K562 (cell line): ENCODE measurements around the gene RNASEH2C. TPM values are rescaled to one million over a fixed set of nuclear protein-coding genes. Genes with fewer than 3 reads are reported as not detected.

Experiments
- ATAC-seq: fragments of 200-7000 bp; cut with Tn5 transposase; 3 replicates; pipeline ENCODE4 v1.9.1; 2020; ENCODE audit warnings: moderate library complexity
- BruUV-seq: library from RNA; stranded (reverse); fragments of 400-500 nt; replicated peaks from 2 replicates; lab custom pipeline; 2021; lab: Mats Ljungman, UMichigan
- CTCF ChIA-PET: fragments of 300-600 bp; formaldehyde crosslinking; extraction: SDS; loops from one replicate; lab custom pipeline; 2021; ENCODE audit warnings: low intra/inter-chr PET ratio; lab: Yijun Ruan, JAX
- POLR2A ChIA-PET: fragments of 300-600, 350-650 bp; sonication (Branson Sonifier 250); formaldehyde crosslinking; extraction: SDS; loops from one replicate; lab custom pipeline; 2021; ENCODE audit warnings: antibody characterized with exemption, inconsistent platforms; lab: Yijun Ruan, JAX
- DNase-seq, 4 experiments: peaks; one replicate each; pipeline versions ENCODE4 v3.0.0 to v3.0.0-alpha.2; 2011 to 2018; ENCODE audit warnings: low spot score in 3 of 4, mixed read lengths in 3 of 4; ENCODE audit errors: extremely low read depth in 1 of 4
- FAIRE-seq: peaks from 2 replicates; lab custom pipeline; 2011; peaks lifted over from hg19 to GRCh38; lab: Jason Lieb, UNC
- H2AFZ ChIP-seq: 2 replicates; pipeline ENCODE4 v1.6.0; 2011; ENCODE audit warnings: low read depth, low read length, control low read depth, inconsistent platforms
- H3K27ac ChIP-seq: fragments of 200-600 bp; 3 replicates; pipeline ENCODE4 v1.8.0; 2011; ENCODE audit warnings: low read depth, mild to moderate bottlenecking, control low read depth, inconsistent platforms, low read length, moderate library complexity, mixed read lengths; ENCODE audit errors: extremely low read depth
- H3K27me3 ChIP-seq, 2 experiments: fragments of 300-600 bp in 1 of 2; 2 replicates in 1 of 2; 3 replicates in 1 of 2; pipeline versions ENCODE4 v1.6.0 to v1.8.0; 2011; ENCODE audit warnings: inconsistent platforms in 2 of 2, low read length in 2 of 2, mild to moderate bottlenecking in 1 of 2, mixed read lengths in 1 of 2, moderate library complexity in 1 of 2; ENCODE audit not compliant: control insufficient read depth in 2 of 2, insufficient read depth in 2 of 2
- H3K36me3 ChIP-seq: fragments of 300-600 bp; 3 replicates; pipeline ENCODE4 v1.8.0; 2011; ENCODE audit warnings: mild to moderate bottlenecking, low read length, inconsistent platforms; ENCODE audit not compliant: control insufficient read depth, insufficient read depth
- H3K4me1 ChIP-seq, 2 experiments: fragments of 200-600 bp in 1 of 2; replicated peaks in 1 of 2; 2 replicates in 1 of 2; 3 replicates in 1 of 2; pipeline versions ENCODE4 v1.5.1 to v1.8.0; 2011; ENCODE audit warnings: inconsistent platforms in 2 of 2, low read length in 2 of 2, mild to moderate bottlenecking in 1 of 2, mixed read lengths in 1 of 2, moderate library complexity in 1 of 2; ENCODE audit not compliant: control insufficient read depth in 2 of 2, insufficient read depth in 2 of 2
- H3K4me2 ChIP-seq: 2 replicates; pipeline ENCODE4 v1.6.1; 2011; ENCODE audit warnings: low read length, control low read depth, inconsistent platforms, mixed read lengths; ENCODE audit not compliant: insufficient read depth
- H3K4me3 ChIP-seq: fragments of 200-600 bp; sonication (generic), shearing (Covaris generic); 2 replicates; pipeline ENCODE4 v1.5.1; 2016; ENCODE audit warnings: control low read depth, inconsistent platforms
- H3K79me2 ChIP-seq: fragments of 200-600 bp; 3 replicates; pipeline ENCODE4 v1.8.0; 2011; ENCODE audit warnings: low read length, inconsistent platforms; ENCODE audit not compliant: control insufficient read depth, insufficient read depth
- H3K9ac ChIP-seq, 2 experiments: 2 replicates each; pipeline versions ENCODE4 v1.6.0 to v1.6.1; 2011; ENCODE audit warnings: low read depth in 2 of 2, low read length in 2 of 2, control low read depth in 1 of 2, inconsistent platforms in 1 of 2, mild to moderate bottlenecking in 1 of 2, mixed read lengths in 1 of 2; ENCODE audit not compliant: insufficient read depth in 1 of 2
- H3K9me1 ChIP-seq: one replicate; pipeline ENCODE4 v1.6.0; 2011; ENCODE audit warnings: inconsistent platforms, mild to moderate bottlenecking, low read length, moderate library complexity; ENCODE audit not compliant: control insufficient read depth, insufficient read depth
- H3K9me3 ChIP-seq: replicated peaks from 2 replicates; pipeline ENCODE4 v1.5.1; 2011; ENCODE audit warnings: low read depth, low read length, inconsistent platforms; ENCODE audit not compliant: control insufficient read depth, insufficient read depth
- H4K20me1 ChIP-seq: replicated peaks from 2 replicates; pipeline ENCODE4 v1.6.1; 2011; ENCODE audit warnings: low read length, inconsistent platforms, mixed read lengths; ENCODE audit not compliant: control insufficient read depth, insufficient read depth
- CBX1 ChIP-seq: sonication (generic); IDR thresholded peaks from 2 replicates; pipeline ENCODE4 v1.6.1; 2016; ENCODE audit warnings: antibody characterized with exemption, low read depth, mild to moderate bottlenecking
- CREB3L1 ChIP-seq: fragments of 450-650 bp; IDR thresholded peaks from 2 replicates; pipeline ENCODE4 v1.6.1; 2014; ENCODE audit warnings: low read depth, mild to moderate bottlenecking, moderate library complexity, borderline replicate concordance
- MEF2A ChIP-seq: IDR thresholded peaks from 2 replicates; pipeline ENCODE4 v1.6.1; 2011; ENCODE audit warnings: low read depth, mild to moderate bottlenecking, low read length, moderate library complexity; ENCODE audit not compliant: control insufficient read depth
- NRF1 ChIP-seq, 2 experiments: fragments of 450-650 bp; IDR thresholded peaks in 1 of 2; conservative IDR thresholded peaks in 1 of 2; 2 replicates each; pipeline ENCODE4 v1.6.1; 2014; ENCODE audit warnings: mild to moderate bottlenecking in 2 of 2
- TAF7 ChIP-seq: fragments of 450-650 bp; IDR thresholded peaks from 2 replicates; pipeline ENCODE4 v1.6.1; 2016; ENCODE audit warnings: missing genetic modification characterization, missing compliant biosample characterization
- TEAD2 ChIP-seq: fragments of 450-650 bp; IDR thresholded peaks from 2 replicates; pipeline ENCODE4 v1.6.1; 2016; ENCODE audit warnings: missing genetic modification characterization, control low read depth, missing compliant biosample characterization
- TFAP4 ChIP-seq: sonication (generic); formaldehyde crosslinking; IDR thresholded peaks from 2 replicates; pipeline ENCODE4 v1.8.0; 2022; ENCODE audit warnings: missing genetic modification reagents, mild to moderate bottlenecking, moderate library complexity, borderline replicate concordance
- ZFP36 ChIP-seq: fragments of 150-350 bp; IDR thresholded peaks from 2 replicates; pipeline ENCODE4 v1.6.1; 2018; ENCODE audit warnings: low read length, low read depth; ENCODE audit not compliant: partially characterized antibody
- ZFX ChIP-seq: sonication (generic); formaldehyde crosslinking; IDR thresholded peaks from 2 replicates; pipeline ENCODE4 v1.8.0; 2022; ENCODE audit warnings: mild to moderate bottlenecking, missing genetic modification reagents, moderate library complexity
- ZKSCAN3 ChIP-seq: fragments of 250-450 bp; sonication (Bioruptor Pico); IDR thresholded peaks from 2 replicates; pipeline ENCODE4 v1.4.0; 2020
- ZNF253 ChIP-seq: fragments of 250-450 bp; sonication (Bioruptor Pico); conservative IDR thresholded peaks from 2 replicates; pipeline ENCODE4 v1.6.1; 2021; ENCODE audit warnings: mild to moderate bottlenecking
- ZNF324 ChIP-seq: fragments of 250-450 bp; sonication (Bioruptor Pico); IDR thresholded peaks from 2 replicates; pipeline ENCODE4 v1.4.0; 2020; ENCODE audit warnings: mild to moderate bottlenecking
- ZNF583 ChIP-seq: fragments of 250-450 bp; sonication (Bioruptor Pico); IDR thresholded peaks from 2 replicates; pipeline ENCODE4 v1.4.0; 2020
- WGBS: fragments of 100-300 bp; shearing (Covaris generic); methylation state at CpG from one replicate; pipeline ENCODE4 v1.1.6; 2016; ENCODE audit warnings: low coverage, mixed read lengths; ENCODE audit not compliant: insufficient coverage; ENCODE audit errors: missing lambda C conversion rate; 5-methylcytosine and 5-hydroxymethylcytosine counted together
- in situ Hi-C: fragments of 300-500 bp; cut with MboI; formaldehyde crosslinking; loops from 4 replicates; pipeline ENCODE4 v1.15.0; 2018; ENCODE audit warnings: inconsistent platforms, mixed read lengths
- intact Hi-C: fragments of 100-400 bp; cut with micrococcal nuclease; formaldehyde crosslinking; loops from 2 replicates; pipeline ENCODE4 v1.14.2; 2022
- polyA plus RNA-seq, 8 experiments: library from polyadenylated mRNA; depleted of rRNA in 4 of 8; stranded (reverse) in 5 of 8; unstranded in 3 of 8; fragments of >200 nt; fragmentation: Nextera tagmentation in 2 of 8; fragmentation: Illumina TruSeq in 1 of 8; extraction: Ambion mirVana in 2 of 8; extraction: Trizol in 1 of 8; gene quantifications; 2 replicates each; pipeline versions ENCODE4 v1.2.1 to v1.2.3, GENCODE V29; 2011 to 2014; ENCODE audit warnings: inconsistent platforms in 1 of 8, missing spikeins in 1 of 8
- total RNA-seq, 7 experiments: library from RNA; depleted of rRNA in 6 of 7; stranded (reverse); fragments of >200 nt in 6 of 7; fragmentation: Illumina TruSeq in 2 of 7; extraction: Trizol in 2 of 7; gene quantifications; 2 replicates each; pipeline versions ENCODE4 v1.2.1 to v1.2.3, GENCODE V29; 2011 to 2021; ENCODE audit warnings: low replicate concordance in 1 of 7

RNASEH2C gene
- total and polyA plus RNA-seq, 9 of the 15 experiments (the other 6 are each of a cell fraction or from before 2014, with no cell fraction given), result 5.4 to 78.2 (median 15.6) TPM

- Histone ChIP-seq H4K20me1 (no peaks in the 10 kb centered on the region), H3K4me2 (no peak overlapping the region), H3K9ac (no peak overlapping the region), H2AFZ (peak overlapping the region; percentile 34; the same call in 1 of the 2 replicates), H3K9me3 (no peaks in the 10 kb centered on the region), H3K4me3 (no peak overlapping the region), H3K79me2 (no peaks in the 10 kb centered on the region), H3K4me1 (peaks cover 14 to 18% of the 10 kb centered on the region in 2 experiments; a peak in 4 of 5 replicates), H3K27me3 (peaks cover 0 to 2% of the 10 kb centered on the region in 2 experiments; a peak in 2 of 5 replicates), H3K27ac (no peak overlapping the region), H3K36me3 (no peaks in the 10 kb centered on the region), H3K9me1 (no peaks in the 10 kb centered on the region)
- in situ Hi-C loops (no loop called here), intact Hi-C loops (no loop called here)
- BruUV-seq, result no TSS peak
- TF ChIP-seq TFAP4 (CRISPR knock-in tag) (no peak), MEF2A (no peak), ZNF324 (CRISPR knock-in tag) (no peak), CBX1 (no peak), ZFX (CRISPR knock-in tag) (no peak), TAF7 (tag) (no peak), ZNF253 (no peak), TEAD2 (no peak), NRF1 (conservative IDR thresholded peaks at IDR 0.05 in 1 of 2, IDR thresholded peaks at IDR 0.05 in 1 of 2) (no peak), ZFP36 (no peak), ZNF583 (CRISPR knock-in tag) (no peak), CREB3L1 (no peak), ZKSCAN3 (no peak)
- no peak for FAIRE-seq
- ATAC-seq, result no peak
- DNase-seq, result peak in 1 of 4 experiments; percentile 2
- CTCF ChIA-PET, result no interaction called here
- WGBS, result 71% methylated on average over 12 of the region's 12 CpGs
- POLR2A ChIA-PET, result interaction anchor here (1.0 to 1.2 kb wide), 3 partner anchors 13 to 189 kb away, joined by 3 to 4 read pairs (median 4); no protein-coding TSS in a partner anchor
Observed at GRCh38 chr11:65695459-65696241, 24.9 kb downstream of the RNASEH2C start.
